Neural crest cell (in vitro differentiated cells): Measurements from ENCODE around the gene NANS. TPM values are rescaled to one million over a fixed set of nuclear protein-coding genes. Genes with fewer than 3 reads are reported as not detected.
A peak's percentile ranks its signal among the peaks of the same experiment; 100 is the strongest.
"Not testable (repeated sequence)": the region's sequence is repeated elsewhere in the genome, so short reads cannot be mapped to it uniquely, and the experiment has no call there.

Experiments
- DNase-seq: peaks from one replicate; pipeline ENCODE4 v3.0.0; 2021; ENCODE audit warnings: low read depth, mixed read lengths, low spot score
- H3K27ac Mint-ChIP-seq: one replicate; pipeline ENCODE4 v1.8.0; 2021; ENCODE audit warnings: mild to moderate bottlenecking, mixed read lengths; ENCODE audit not compliant: unreplicated experiment
- H3K27me3 Mint-ChIP-seq: 2 replicates; pipeline ENCODE4 v1.8.0; 2021; ENCODE audit warnings: low read depth, mild to moderate bottlenecking, mixed read lengths
- H3K36me3 Mint-ChIP-seq: 2 replicates; pipeline ENCODE4 v1.8.0; 2021; ENCODE audit warnings: low read depth, mild to moderate bottlenecking, mixed read lengths
- H3K4me1 Mint-ChIP-seq: 2 replicates; pipeline ENCODE4 v1.8.0; 2021; ENCODE audit warnings: mixed read lengths
- H3K4me3 Mint-ChIP-seq: one replicate; pipeline ENCODE4 v1.8.0; 2021; ENCODE audit warnings: mild to moderate bottlenecking, mixed read lengths
- H3K9me3 Mint-ChIP-seq: 2 replicates; pipeline ENCODE4 v1.8.0; 2021; ENCODE audit warnings: mixed read lengths
- CTCF ChIP-seq: fragments of 200-600 bp; sonication (generic); conservative IDR thresholded peaks from 2 replicates; pipeline ENCODE4 v1.5.0; 2021; ENCODE audit warnings: antibody characterized with exemption, mild to moderate bottlenecking
- total RNA-seq: library from RNA; stranded (reverse); gene quantifications from 2 replicates; pipeline ENCODE4 v1.2.1, GENCODE V29; 2021

The NANS gene
- total RNA-seq, 1 donor from 2014 or later: 39.6 TPM

- H3K9me3 Mint-ChIP-seq: no peaks in the 10 kb centered on the region
- H3K4me1 Mint-ChIP-seq: peaks cover 9% of the 10 kb centered on the region
- peak overlapping the region; percentile 43 for H3K27ac Mint-ChIP-seq
- no peak for TF ChIP-seq CTCF
- H3K27me3 Mint-ChIP-seq: peaks cover 21% of the 10 kb centered on the region
- no peaks in the 10 kb centered on the region for H3K36me3 Mint-ChIP-seq
- H3K4me3 Mint-ChIP-seq: peak overlapping the region; percentile 51
- no peak for DNase-seq
Observed at GRCh38 chr9:98120476-98120875, 63.9 kb downstream of the NANS start.

- no peak for DNase-seq
- H3K27ac Mint-ChIP-seq: no peak overlapping the region
- H3K4me3 Mint-ChIP-seq: no peak overlapping the region
- H3K36me3 Mint-ChIP-seq: no peaks in the 10 kb centered on the region
- TF ChIP-seq CTCF: no peak
- peaks cover 21% of the 10 kb centered on the region for H3K27me3 Mint-ChIP-seq
- H3K4me1 Mint-ChIP-seq: peaks cover 9% of the 10 kb centered on the region
- no peaks in the 10 kb centered on the region for H3K9me3 Mint-ChIP-seq
Observed at GRCh38 chr9:98121058-98121457, 64.5 kb downstream of the NANS start.

- H3K27me3 Mint-ChIP-seq: peaks cover 13% of the 10 kb centered on the region
- not testable (repeated sequence) for H3K27ac Mint-ChIP-seq, DNase-seq, H3K4me3 Mint-ChIP-seq, H3K9me3 Mint-ChIP-seq, H3K36me3 Mint-ChIP-seq, H3K4me1 Mint-ChIP-seq
Observed at GRCh38 chr9:98124091-98124490, 67.6 kb downstream of the NANS start.

- TF ChIP-seq CTCF: no peak
- peak overlapping the region; percentile 43 for H3K27ac Mint-ChIP-seq
- no peak overlapping the region for H3K4me3 Mint-ChIP-seq
- H3K4me1 Mint-ChIP-seq: no peaks in the 10 kb centered on the region
- no peak for DNase-seq
- peaks cover 9% of the 10 kb centered on the region for H3K27me3 Mint-ChIP-seq
- H3K36me3 Mint-ChIP-seq: no peaks in the 10 kb centered on the region
- H3K9me3 Mint-ChIP-seq: no peaks in the 10 kb centered on the region
Observed at GRCh38 chr9:98124637-98125426, 68.3 kb downstream of the NANS start.

- Mint-ChIP-seq H3K36me3 (no peaks in the 10 kb centered on the region), H3K4me1 (no peaks in the 10 kb centered on the region), H3K27ac (no peak overlapping the region), H3K27me3 (no peaks in the 10 kb centered on the region), H3K9me3 (no peaks in the 10 kb centered on the region), H3K4me3 (no peak overlapping the region)
- TF ChIP-seq CTCF: no peak
- no peak for DNase-seq
Observed at GRCh38 chr9:98127226-98127625, 70.7 kb downstream of the NANS start.

GRCh38 chr9:98128316-98128715 is 71.8 kb downstream of the NANS start:
- H3K4me1 Mint-ChIP-seq: no peaks in the 10 kb centered on the region
- H3K36me3 Mint-ChIP-seq: no peaks in the 10 kb centered on the region
- H3K9me3 Mint-ChIP-seq: no peaks in the 10 kb centered on the region
- no peaks in the 10 kb centered on the region for H3K27me3 Mint-ChIP-seq
- no peak overlapping the region for H3K4me3 Mint-ChIP-seq
- DNase-seq: no peak
- no peak overlapping the region for H3K27ac Mint-ChIP-seq
- no peak for TF ChIP-seq CTCF
